GM12878 (cell line): Measurements from ENCODE around the gene SCARB2. TPM values are rescaled to one million over a fixed set of nuclear protein-coding genes. Genes with fewer than 3 reads are reported as not detected.

Source experiments
- ATAC-seq: fragments of 200-7000 bp; cut with Tn5 transposase; 3 replicates; pipeline ENCODE4 v1.9.1; 2020; ENCODE audit warnings: mild to moderate bottlenecking, moderate library complexity
- BruUV-seq: library from RNA; stranded (reverse); fragments of 400-500 nt; replicated peaks from 2 replicates; lab custom pipeline; 2021; lab: Mats Ljungman, UMichigan
- CTCF ChIA-PET: fragments of 300-600 bp; sonication (Branson Sonifier 250); formaldehyde crosslinking; extraction: SDS; loops from one replicate; lab custom pipeline; 2021; ENCODE audit warnings: inconsistent platforms; lab: Yijun Ruan, JAX
- POLR2A ChIA-PET: fragments of 350-600 bp; formaldehyde crosslinking; extraction: SDS; loops from one replicate; lab custom pipeline; 2021; ENCODE audit warnings: inconsistent platforms; lab: Charles Lee
- RAD21 ChIA-PET: fragments of 300-600 bp; sonication (Branson Sonifier 250); formaldehyde crosslinking; loops from one replicate; lab custom pipeline; 2023; ENCODE audit warnings: antibody characterized with exemption; ENCODE audit not compliant: unreplicated experiment; lab: Charles Lee
- SMC1A ChIA-PET: fragments of 300-600 bp; sonication (Branson Sonifier 250); formaldehyde crosslinking; loops from one replicate; lab custom pipeline; 2023; ENCODE audit not compliant: unreplicated experiment, uncharacterized antibody; lab: Charles Lee
- DNase-seq: peaks from one replicate; pipeline ENCODE4 v3.0.0-alpha.2; 2011; ENCODE audit warnings: low read depth, low spot score
- FAIRE-seq: peaks from 3 replicates; lab custom pipeline; 2011; peaks lifted over from hg19 to GRCh38; lab: Jason Lieb, UNC
- H2AFZ ChIP-seq: 2 replicates; pipeline ENCODE4 v1.6.0; 2011; ENCODE audit warnings: low read depth, low read length, control low read depth; ENCODE audit not compliant: control insufficient read depth
- H3K27ac ChIP-seq: 2 replicates; pipeline ENCODE4 v1.5.1; 2011; ENCODE audit warnings: control low read depth; ENCODE audit not compliant: control insufficient read depth, insufficient read depth
- H3K27me3 ChIP-seq, 2 experiments: replicated peaks in 1 of 2; 2 replicates each; pipeline versions ENCODE4 v1.6.0 to v1.6.1; 2011; ENCODE audit warnings: low read length in 1 of 2; ENCODE audit not compliant: control insufficient read depth in 2 of 2, insufficient read depth in 2 of 2
- H3K36me3 ChIP-seq, 2 experiments: 2 replicates each; pipeline ENCODE4 v1.5.1; 2011; ENCODE audit warnings: low read length in 1 of 2; ENCODE audit not compliant: control insufficient read depth in 2 of 2, insufficient read depth in 2 of 2
- H3K4me1 ChIP-seq: 2 replicates; pipeline ENCODE4 v1.6.1; 2011; ENCODE audit warnings: mild to moderate bottlenecking, low read length, moderate library complexity, mixed read lengths; ENCODE audit not compliant: control insufficient read depth, insufficient read depth
- H3K4me2 ChIP-seq: 2 replicates; pipeline ENCODE4 v1.6.0; 2011; ENCODE audit warnings: control low read depth; ENCODE audit not compliant: control insufficient read depth, insufficient read depth
- H3K4me3 ChIP-seq: fragments of 200-600 bp; sonication (generic); 2 replicates; pipeline ENCODE4 v1.5.1; 2016
- H3K79me2 ChIP-seq: 2 replicates; pipeline ENCODE4 v1.6.0; 2011; ENCODE audit warnings: low read length; ENCODE audit not compliant: control insufficient read depth, insufficient read depth
- H3K9ac ChIP-seq: 2 replicates; pipeline ENCODE4 v1.8.0; 2011; ENCODE audit warnings: low read length, control low read depth, mixed read lengths; ENCODE audit not compliant: control insufficient read depth, insufficient read depth
- H3K9me3 ChIP-seq: replicated peaks from 3 replicates; pipeline ENCODE4 v1.5.1; 2011; ENCODE audit warnings: mild to moderate bottlenecking, low read length; ENCODE audit not compliant: control insufficient read depth, insufficient read depth
- H4K20me1 ChIP-seq: 2 replicates; pipeline ENCODE4 v1.6.0; 2011; ENCODE audit not compliant: control insufficient read depth, insufficient read depth
- BCL11A ChIP-seq: IDR thresholded peaks from 2 replicates; pipeline ENCODE4 v1.6.1; 2011; ENCODE audit warnings: low read depth, low read length
- CEBPB ChIP-seq, 2 experiments: fragments of 150-350 bp in 1 of 2; IDR thresholded peaks; 2 replicates each; pipeline ENCODE4 v1.6.1; 2012 to 2014; ENCODE audit warnings: low read depth in 2 of 2, low read length in 2 of 2, borderline replicate concordance in 1 of 2, inconsistent platforms in 1 of 2
- CHD2 ChIP-seq: IDR thresholded peaks from 2 replicates; pipeline ENCODE4 v1.6.1; 2011; ENCODE audit warnings: low read depth, low read length, improper control_type of control experiment, borderline replicate concordance
- IRF5 ChIP-seq: fragments of 450-650 bp; IDR thresholded peaks from 2 replicates; pipeline ENCODE4 v1.6.1; 2017; ENCODE audit warnings: borderline replicate concordance
- JUND ChIP-seq: IDR thresholded peaks from 2 replicates; pipeline ENCODE4 v1.6.1; 2012; ENCODE audit warnings: low read depth, mild to moderate bottlenecking, low read length, improper control_type of control experiment, moderate library complexity
- KAT2A ChIP-seq: conservative IDR thresholded peaks from 2 replicates; pipeline ENCODE4 v1.6.1; 2011; ENCODE audit warnings: low read depth, low read length; ENCODE audit not compliant: control insufficient read depth
- MTA2 ChIP-seq: fragments of 450-650 bp; IDR thresholded peaks from 2 replicates; pipeline ENCODE4 v1.6.1; 2016; ENCODE audit warnings: low read depth, mild to moderate bottlenecking, moderate library complexity
- NFIC ChIP-seq: IDR thresholded peaks from 2 replicates; pipeline ENCODE4 v1.6.1; 2012; ENCODE audit warnings: low read depth, mild to moderate bottlenecking, inconsistent platforms, low read length, moderate library complexity
- NRF1 ChIP-seq: conservative IDR thresholded peaks from 2 replicates; pipeline ENCODE4 v1.6.1; 2011; ENCODE audit warnings: mild to moderate bottlenecking, low read depth, low read length, improper control_type of control experiment
- PAX8 ChIP-seq: fragments of 450-650 bp; IDR thresholded peaks from 2 replicates; pipeline ENCODE4 v1.6.1; 2017; ENCODE audit warnings: mild to moderate bottlenecking, moderate library complexity
- RELB ChIP-seq: fragments of 450-650 bp; IDR thresholded peaks from 2 replicates; pipeline ENCODE4 v1.6.1; 2017; ENCODE audit warnings: low read depth, mild to moderate bottlenecking, moderate library complexity
- RFX5 ChIP-seq: IDR thresholded peaks from 2 replicates; pipeline ENCODE4 v1.6.1; 2011; ENCODE audit warnings: low read depth, low read length, improper control_type of control experiment
- SMAD1 ChIP-seq: fragments of 450-650 bp; IDR thresholded peaks from 2 replicates; pipeline ENCODE4 v1.6.1; 2018; ENCODE audit warnings: mild to moderate bottlenecking, low read depth; ENCODE audit not compliant: partially characterized antibody
- SMARCA5 ChIP-seq: fragments of 450-650 bp; IDR thresholded peaks from 2 replicates; pipeline ENCODE4 v1.6.1; 2017; ENCODE audit warnings: mild to moderate bottlenecking
- SREBF2 ChIP-seq: IDR thresholded peaks from 2 replicates; pipeline ENCODE4 v1.6.1; 2012; ENCODE audit warnings: mild to moderate bottlenecking, low read length
- SRF ChIP-seq, 2 experiments: IDR thresholded peaks; 2 replicates each; pipeline ENCODE4 v1.6.1; 2011; ENCODE audit warnings: low read depth in 2 of 2, low read length in 2 of 2, mild to moderate bottlenecking in 1 of 2, moderate library complexity in 1 of 2
- YBX1 ChIP-seq: fragments of 450-650 bp; IDR thresholded peaks from 2 replicates; pipeline ENCODE4 v1.6.1; 2016; ENCODE audit warnings: antibody characterized with exemption
- ZNF24 ChIP-seq: fragments of 450-650 bp; IDR thresholded peaks from 2 replicates; pipeline ENCODE4 v1.6.1; 2017; ENCODE audit warnings: antibody characterized with exemption, mild to moderate bottlenecking
- ZZZ3 ChIP-seq: IDR thresholded peaks from 2 replicates; pipeline ENCODE4 v1.6.1; 2011; ENCODE audit warnings: low read depth; ENCODE audit not compliant: control insufficient read depth, insufficient read length
- WGBS: methylation state at CpG from one replicate; pipeline ENCODE4 v1.1.6; 2016; ENCODE audit warnings: low lambda C conversion rate; ENCODE audit not compliant: insufficient replicate concordance, insufficient coverage; ENCODE audit errors: missing lambda C conversion rate; 5-methylcytosine and 5-hydroxymethylcytosine counted together
- in situ Hi-C: fragments of 300-500 bp; cut with MboI; formaldehyde crosslinking; loops from 9 replicates; pipeline ENCODE4 v1.14.3; 2018; ENCODE audit warnings: mixed read lengths
- intact Hi-C: fragments of 100-400 bp; cut with micrococcal nuclease; formaldehyde crosslinking; loops from one replicate; pipeline ENCODE4 v1.14.2; 2022; ENCODE audit not compliant: unreplicated experiment
- polyA plus RNA-seq, 11 experiments: library from polyadenylated mRNA; depleted of rRNA in 4 of 11; unstranded in 6 of 11; stranded (reverse) in 5 of 11; fragments of >200 nt; fragmentation: Nextera tagmentation in 4 of 11; fragmentation: Illumina TruSeq in 1 of 11; extraction: Ambion mirVana in 4 of 11; extraction: Trizol in 1 of 11; gene quantifications; 1 replicate in 1 of 11; 2 replicates in 10 of 11; pipeline versions ENCODE4 v1.2.1 to v1.2.3, GENCODE V29; 2011 to 2016; ENCODE audit warnings: inconsistent platforms in 2 of 11, missing spikeins in 2 of 11, low read depth in 1 of 11
- total RNA-seq, 4 experiments: library from RNA; depleted of rRNA in 3 of 4; stranded (reverse); fragments of >200 nt in 3 of 4; fragmentation: Illumina TruSeq in 1 of 4; extraction: Trizol in 1 of 4; gene quantifications; 2 replicates each; pipeline versions ENCODE4 v1.2.1 to v1.2.3, GENCODE V29; 2013 to 2021
- TF ChIP-seq, protein P1 (sequence below): IDR thresholded peaks from 2 replicates; pipeline ENCODE4 v1.6.1; 2011; ENCODE audit warnings: borderline replicate concordance, low read depth, mild to moderate bottlenecking, moderate library complexity, low read length; ENCODE audit not compliant: insufficient read depth, poor library complexity, severe bottlenecking

SCARB2 gene
- total and polyA plus RNA-seq, 10 of the 15 experiments (the other 5 are each of a cell fraction or from before 2014, with no cell fraction given), result 2.1 to 11.7 (median 9.5) TPM

- Histone ChIP-seq H3K27ac (no peak overlapping the region), H4K20me1 (no peaks in the 10 kb centered on the region), H3K27me3 (no peaks in the 10 kb centered on the region), H3K79me2 (no peaks in the 10 kb centered on the region), H3K36me3 (peaks cover 2 to 3% of the 10 kb centered on the region in 2 experiments; a peak in 3 of 4 replicates), H2AFZ (no peak overlapping the region), H3K9ac (no peak overlapping the region), H3K4me3 (no peak overlapping the region), H3K4me2 (no peak overlapping the region), H3K9me3 (no peaks in the 10 kb centered on the region), H3K4me1 (no peaks in the 10 kb centered on the region)
- no peak for DNase-seq
- FAIRE-seq, result no peak
- CTCF ChIA-PET, result interaction anchor here (0.7 kb wide), 1 partner anchor 67 kb away, joined by 5 read pairs; no protein-coding TSS in a partner anchor
- 77% methylated on average over 3 of the region's 3 CpGs for WGBS
- TF ChIP-seq SMAD1 (no peak), NRF1 (no peak), MTA2 (no peak), SREBF2 (no peak), SRF (IDR thresholded peaks at IDR 0.05; ENCODE audit: low read depth in 2 of 2, low read length in 2 of 2) (no peak), CHD2 (no peak), ZNF24 (no peak), RELB (no peak), SMARCA5 (no peak), RFX5 (no peak), PAX8 (no peak), KAT2A (no peak), BCL11A (no peak), YBX1 (no peak), NFIC (no peak), IRF5 (no peak), CEBPB (IDR thresholded peaks at IDR 0.05; ENCODE audit: borderline replicate concordance in 1 of 2, low read depth in 2 of 2, low read length in 2 of 2) (no peak), ZZZ3 (no peak), JUND (no peak)
- TF ChIP-seq, protein P1, sequence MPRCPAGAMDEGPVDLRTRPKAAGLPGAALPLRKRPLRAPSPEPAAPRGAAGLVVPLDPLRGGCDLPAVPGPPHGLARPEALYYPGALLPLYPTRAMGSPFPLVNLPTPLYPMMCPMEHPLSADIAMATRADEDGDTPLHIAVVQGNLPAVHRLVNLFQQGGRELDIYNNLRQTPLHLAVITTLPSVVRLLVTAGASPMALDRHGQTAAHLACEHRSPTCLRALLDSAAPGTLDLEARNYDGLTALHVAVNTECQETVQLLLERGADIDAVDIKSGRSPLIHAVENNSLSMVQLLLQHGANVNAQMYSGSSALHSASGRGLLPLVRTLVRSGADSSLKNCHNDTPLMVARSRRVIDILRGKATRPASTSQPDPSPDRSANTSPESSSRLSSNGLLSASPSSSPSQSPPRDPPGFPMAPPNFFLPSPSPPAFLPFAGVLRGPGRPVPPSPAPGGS, result no peak
- no peak for ATAC-seq
- RAD21 ChIA-PET, result no interaction called here
- BruUV-seq, result no TSS peak
- SMC1A ChIA-PET, result interaction anchor here (0.7 kb wide), 2 partner anchors 93 to 1099 kb away, joined by 3 read pairs; no protein-coding TSS in a partner anchor
- intact Hi-C loops (no loop called here), in situ Hi-C loops (no loop called here)
- POLR2A ChIA-PET, result no interaction called here
Observed at GRCh38 chr4:76168688-76169087, 44.9 kb downstream of the SCARB2 start.
